Forelimb muscle (tissue), 1 donor: Measurements from ENCODE around the gene ADGRV1. TPM values are rescaled to one million over a fixed set of nuclear protein-coding genes. Genes with fewer than 3 reads are reported as not detected.
"Not testable (repeated sequence)": the region's sequence is repeated elsewhere in the genome, so short reads cannot be mapped to it uniquely, and the experiment has no call there.

Experiments
- DNase-seq: peaks from one replicate; pipeline ENCODE4 v3.0.0-alpha.2; 2013; ENCODE audit warnings: low read depth
- polyA plus RNA-seq: library from polyadenylated mRNA; unstranded; fragments of 120-200 nt; gene quantifications from one replicate; pipeline ENCODE4 v1.2.1, GENCODE V29; 2013; ENCODE audit not compliant: insufficient read length

Gene ADGRV1
- polyA plus RNA-seq, 1 donor: 0.92 TPM

DNA sequence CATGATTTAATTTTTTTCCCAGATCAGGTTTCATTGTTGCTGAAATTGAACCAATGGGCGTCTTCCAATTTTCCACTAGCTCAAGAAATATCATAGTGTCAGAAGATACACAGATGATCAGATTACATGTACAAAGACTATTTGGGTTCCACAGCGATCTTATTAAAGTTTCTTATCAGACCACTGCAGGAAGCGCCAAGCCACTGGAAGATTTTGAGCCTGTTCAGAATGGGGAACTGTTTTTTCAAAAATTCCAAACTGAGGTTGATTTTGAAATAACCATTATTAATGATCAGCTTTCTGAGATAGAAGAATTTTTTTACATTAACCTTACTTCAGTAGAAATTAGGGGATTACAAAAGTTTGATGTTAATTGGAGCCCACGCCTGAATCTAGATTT, 251.6 kb downstream of the ADGRV1 start:
- DNase-seq: no peak

DNA sequence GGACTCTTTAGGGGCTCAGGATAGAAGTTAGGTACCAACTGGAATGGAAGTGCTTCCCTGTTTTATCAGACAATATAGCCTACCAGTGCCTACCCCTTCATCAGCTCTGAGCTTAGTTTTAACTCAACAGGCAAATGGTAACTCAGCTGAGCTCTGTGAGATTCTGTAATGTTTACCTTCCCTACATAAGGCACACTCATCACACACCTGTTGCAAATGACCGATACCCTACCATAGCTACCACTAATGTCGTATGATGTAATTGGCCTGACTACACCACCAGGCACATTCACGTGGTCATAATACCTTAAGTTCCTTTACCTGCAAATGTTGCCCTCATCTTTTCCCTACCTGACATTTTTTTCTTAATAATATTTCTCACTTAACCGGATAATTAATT, 254.8 kb downstream of the ADGRV1 start:
- DNase-seq: no peak

DNA sequence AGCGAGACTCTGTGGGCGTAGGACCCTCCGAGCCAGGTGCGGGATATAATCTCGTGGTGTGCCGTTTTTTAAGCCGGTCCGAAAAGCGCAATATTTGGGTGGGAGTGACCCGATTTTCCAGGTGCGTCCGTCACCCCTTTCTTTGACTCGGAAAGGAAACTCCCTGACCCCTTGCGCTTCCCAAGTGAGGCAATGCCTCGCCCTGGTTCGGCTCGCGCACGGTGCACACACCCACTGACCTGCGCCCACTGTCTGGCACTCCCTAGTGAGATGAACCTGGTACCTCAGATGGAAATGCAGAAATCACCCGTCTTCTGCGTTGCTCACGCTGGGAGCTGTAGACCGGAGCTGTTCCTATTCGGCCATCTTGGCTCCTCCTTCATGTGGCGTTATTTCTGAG, 263.5 kb downstream of the ADGRV1 start:
- not testable (repeated sequence) for DNase-seq

DNA sequence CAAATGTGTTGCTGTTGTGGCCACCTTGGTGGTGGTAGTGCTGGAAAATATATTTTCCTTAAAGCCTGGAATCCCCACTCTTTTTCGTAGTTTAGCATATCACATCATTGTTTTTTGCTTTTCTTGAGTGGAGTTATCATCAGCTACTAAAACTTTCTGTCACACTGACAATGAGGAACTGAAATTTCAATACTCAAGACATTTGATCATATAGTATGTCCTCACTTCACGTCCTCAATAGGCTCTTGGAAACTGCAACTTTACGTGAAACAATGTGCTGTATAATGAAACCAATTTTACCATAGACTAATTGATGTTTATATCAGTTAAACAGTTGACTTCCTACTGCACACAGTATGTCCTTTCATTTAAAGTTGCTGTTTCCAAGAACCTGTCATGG, 265.8 kb downstream of the ADGRV1 start:
- no peak for DNase-seq

DNA sequence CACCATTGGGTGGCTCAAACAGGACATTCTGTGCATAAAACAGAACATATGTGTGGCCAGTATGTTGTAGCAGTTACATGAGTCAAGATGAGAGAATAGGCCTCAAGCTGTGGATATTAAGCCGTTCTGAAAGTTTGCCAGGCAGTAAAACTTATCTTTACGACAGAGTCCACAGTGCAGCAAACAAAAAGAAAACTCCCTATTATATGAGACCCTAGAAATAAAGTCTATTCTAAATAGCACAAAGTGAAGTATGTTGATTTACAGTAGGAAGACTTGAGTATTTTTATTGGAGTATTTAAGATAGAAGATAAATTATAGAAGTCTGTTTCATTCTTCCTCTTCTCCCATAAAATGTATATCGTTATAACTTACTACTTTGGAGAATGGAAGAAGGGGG, 271.5 kb downstream of the ADGRV1 start:
- no peak for DNase-seq

DNA sequence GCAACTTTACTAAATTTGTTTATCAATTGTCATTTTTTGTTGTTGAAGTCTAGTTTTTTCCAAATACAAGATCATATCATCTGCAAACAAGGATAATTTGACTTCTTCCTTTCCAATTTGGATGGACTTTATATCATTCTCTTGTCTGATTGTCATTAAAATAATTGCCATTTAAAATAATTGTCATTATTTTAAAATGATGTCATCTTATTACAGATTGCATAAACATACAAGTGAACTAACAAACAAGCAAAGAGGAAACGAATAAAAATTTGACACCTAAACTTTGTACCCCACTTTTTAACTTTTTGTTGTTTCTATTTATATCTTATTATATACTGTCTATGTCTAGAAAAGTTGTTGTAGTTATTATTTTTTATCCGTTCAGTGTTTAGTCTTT, 275.2 kb downstream of the ADGRV1 start:
- DNase-seq: no peak

DNA sequence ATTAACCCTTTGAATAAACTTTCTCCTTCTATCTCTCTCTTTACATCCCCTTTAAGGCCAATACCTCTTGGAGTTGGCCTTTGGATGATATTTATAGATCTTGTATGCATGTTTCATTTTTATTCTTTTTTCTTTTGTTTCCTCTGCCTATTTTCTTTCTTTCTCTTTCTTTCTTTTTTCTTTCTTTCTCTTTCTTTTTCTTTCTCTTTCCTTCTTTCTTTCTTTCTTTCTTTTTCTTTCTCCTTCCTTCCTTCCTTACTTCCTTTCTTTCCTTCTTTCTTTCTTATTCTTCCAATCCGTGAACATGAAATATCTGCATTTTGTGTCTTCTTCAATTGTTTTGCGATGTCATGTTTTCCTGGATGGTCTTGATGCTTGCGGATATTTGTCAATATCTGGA, 276.1 kb downstream of the ADGRV1 start:
- DNase-seq: no peak

DNA sequence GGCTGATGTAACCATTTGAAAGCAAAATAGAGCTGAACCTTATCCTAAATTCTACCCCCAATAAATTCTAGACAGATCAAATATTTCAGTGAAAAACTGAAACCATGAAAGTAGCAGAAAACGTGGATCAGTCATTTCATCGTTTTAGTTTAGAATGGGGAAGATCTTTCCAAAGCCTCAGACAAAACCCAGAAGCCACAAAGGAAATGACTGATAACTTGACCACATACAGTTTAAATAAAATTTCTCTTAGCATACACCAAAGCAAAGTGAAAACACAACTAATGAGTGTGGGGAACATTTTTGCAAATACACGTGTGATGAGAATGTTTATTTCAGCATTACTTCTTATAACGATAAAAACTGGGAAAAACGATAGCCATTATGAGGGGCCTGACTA, 284.8 kb downstream of the ADGRV1 start:
- no peak for DNase-seq

DNA sequence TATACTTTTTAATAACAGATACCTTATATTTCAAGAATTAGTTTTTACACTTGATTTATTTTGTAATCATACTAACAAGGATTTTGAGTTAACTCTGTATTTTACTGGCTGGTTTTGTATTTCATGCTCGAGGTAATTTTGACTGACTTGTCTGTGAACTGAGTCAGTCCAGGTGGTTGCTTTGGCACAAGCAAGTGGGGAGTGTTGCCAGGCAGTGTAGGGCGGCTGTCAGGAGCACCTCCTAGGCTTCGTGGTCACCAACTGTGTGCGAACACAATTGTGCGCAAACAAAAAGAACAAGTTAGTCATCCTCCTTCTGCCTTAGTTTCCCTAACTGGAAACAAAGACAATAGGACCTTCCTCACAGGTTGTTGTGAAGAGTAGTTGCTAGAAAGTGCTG, 286.3 kb downstream of the ADGRV1 start:
- DNase-seq: no peak

DNA sequence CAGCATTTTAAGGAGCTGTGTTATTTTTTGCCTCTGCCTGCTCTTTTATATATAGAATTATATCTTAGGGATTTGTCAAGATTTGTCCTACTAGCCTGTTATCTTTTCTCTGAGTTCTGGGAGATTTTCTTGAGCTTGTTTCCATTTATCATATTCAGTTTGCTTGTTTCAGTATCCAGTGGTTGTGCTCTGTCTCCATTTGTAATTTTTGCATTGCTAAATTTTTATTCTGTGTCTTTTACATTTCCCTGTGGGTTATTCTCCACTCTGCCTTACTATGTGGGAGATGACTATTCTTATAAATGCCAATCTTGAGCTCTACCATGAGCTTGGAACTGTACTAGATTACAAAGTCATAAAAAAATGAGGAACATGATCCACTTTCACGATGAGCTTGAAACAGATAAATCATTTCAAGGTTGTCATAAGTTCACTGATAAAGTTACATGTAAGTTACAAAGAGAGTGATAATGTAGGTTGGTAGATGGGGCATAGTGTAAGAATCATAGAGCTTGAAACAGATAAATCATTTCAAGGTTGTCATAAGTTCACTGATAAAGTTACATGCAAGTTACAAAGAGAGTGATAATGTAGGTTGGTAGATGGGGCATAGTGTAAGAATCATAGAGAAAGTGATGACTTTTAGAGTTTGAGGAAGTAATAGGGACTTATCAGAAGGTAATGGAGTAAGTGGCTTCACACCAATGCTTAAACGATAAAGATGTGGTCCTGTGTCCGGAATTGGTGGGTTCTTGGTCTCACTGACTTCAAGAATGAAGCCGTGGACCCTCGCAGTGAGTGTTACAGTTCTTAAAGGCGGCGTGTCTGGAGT, 287.3 kb downstream of the ADGRV1 start:
- DNase-seq: no peak

DNA sequence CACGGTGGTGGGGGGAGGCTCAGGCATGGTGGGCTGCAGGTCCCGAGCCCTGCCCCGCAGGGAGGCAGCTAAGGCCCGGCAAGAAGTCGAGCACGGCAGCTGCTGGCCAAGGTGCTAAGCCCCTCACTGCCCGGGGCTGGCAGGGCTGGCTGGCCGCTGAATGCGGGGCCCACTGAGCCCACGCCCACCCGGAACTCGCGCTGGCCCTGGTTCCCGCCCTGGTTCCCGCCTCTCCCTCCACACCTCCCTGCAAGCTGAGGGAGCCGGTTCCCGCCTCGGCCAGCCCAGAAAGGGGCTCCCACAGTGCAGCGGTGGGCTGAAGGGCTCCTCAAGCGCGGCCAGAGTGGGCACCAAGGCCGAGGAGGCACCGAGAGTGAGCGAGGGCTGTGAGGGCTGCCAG, 289.0 kb downstream of the ADGRV1 start:
- not testable (repeated sequence) for DNase-seq

DNA sequence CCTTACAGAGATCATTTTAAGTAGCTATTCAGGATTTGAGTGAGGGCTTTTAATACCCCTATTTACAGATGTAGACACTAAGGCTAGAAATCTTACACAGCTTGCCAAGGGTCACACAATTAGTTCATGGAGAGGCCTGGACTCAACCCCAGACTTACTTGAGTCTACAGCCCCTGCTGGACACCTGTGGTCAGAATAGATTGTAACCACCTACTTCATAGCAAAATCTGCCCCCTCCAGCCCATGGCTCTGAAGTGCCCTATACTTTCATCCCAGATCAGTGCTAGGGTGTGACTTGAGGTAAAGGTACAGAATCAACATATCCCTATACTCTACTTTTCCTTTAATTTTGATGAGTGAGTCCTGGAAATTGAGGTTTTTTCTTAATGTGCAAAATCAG, 291.3 kb downstream of the ADGRV1 start:
- DNase-seq: no peak

DNA sequence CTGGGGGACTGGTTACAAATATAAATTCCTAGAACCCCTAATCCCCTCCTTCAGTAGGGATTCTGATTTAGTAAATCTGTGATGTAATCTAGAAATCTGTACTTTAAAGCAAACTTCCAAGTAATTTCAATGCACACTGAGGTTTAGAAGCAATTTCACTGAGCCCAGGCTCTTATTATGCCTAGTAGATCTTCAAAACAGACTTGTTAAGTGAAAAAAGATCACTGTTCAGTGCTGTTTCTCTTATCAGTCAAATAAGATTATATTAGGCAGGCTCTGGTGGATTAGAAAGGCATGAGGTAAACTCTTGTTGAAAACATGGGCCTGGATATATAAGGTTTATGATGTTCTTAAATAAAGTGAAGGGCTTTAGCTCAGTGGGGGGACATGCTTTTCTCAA, 293.9 kb downstream of the ADGRV1 start:
- DNase-seq: no peak

DNA sequence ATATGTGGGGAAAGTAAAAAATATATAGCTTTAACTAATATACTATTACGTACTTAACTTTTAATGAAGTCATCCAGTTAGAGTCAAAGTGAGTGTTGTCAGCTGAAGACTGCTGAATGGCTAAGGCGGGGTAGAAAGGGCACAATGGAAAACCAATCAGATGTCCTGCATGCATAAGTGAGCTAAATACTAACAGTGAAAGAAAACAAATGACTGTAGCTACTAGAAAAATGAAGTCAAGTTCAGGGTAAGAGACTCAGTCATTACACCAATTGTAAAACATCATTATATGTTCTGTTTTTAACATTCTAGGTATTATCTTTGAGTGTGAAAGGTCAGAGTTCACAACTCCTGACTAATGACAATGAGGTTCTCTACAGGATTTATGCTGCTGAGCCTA, 295.2 kb downstream of the ADGRV1 start:
- DNase-seq: no peak

DNA sequence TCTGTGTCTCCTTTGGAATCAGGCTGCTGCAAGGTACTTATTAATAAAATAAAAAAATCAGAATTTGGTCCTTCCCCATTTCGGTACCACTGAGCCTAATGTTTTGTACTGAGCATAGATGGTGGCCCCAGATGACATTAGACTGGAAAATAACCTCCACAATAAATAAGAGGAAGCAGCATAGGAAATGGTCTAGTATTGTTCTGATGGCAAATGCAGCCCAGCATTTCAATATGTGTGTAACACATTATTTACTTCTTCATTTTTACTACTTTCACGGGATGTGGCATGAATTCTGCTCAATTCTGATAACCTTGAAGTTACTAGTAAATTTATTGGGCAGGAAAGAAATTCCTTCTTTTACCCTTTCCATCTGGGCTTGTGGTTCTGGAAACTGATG, 295.6 kb downstream of the ADGRV1 start:
- no peak for DNase-seq

DNA sequence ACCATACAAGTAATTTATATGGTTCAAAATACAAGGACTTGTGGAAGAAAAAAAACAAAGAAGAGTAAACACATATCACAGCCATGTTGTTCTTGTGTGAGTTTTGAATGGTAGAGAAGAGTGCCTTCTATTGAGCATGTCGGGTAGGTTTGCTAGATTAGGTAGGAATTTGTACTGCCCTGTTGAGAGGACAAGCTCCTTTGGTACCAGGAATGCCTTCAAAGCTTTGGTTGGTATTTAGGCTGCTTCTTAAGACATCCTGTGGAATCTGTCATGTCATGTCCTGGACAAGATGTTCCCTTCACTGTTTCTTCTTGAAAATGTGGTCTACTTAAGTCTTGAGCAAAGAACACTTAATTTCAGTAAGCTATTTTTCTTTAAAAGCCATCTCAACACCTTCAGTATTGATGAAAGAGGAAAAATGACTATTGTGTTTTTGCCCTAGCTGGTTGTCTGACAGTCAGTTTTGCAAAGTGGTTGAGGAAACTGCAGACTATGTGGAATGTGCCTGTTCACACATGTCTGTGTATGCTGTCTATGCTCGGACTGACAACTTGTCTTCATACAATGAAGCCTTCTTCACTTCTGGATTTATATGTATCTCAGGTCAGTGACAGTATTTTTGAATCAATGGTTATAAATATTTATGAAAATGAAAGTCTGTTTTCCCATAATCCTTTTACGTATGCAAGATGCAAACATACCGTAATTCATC, 296.9 kb downstream of the ADGRV1 start:
- DNase-seq: no peak

DNA sequence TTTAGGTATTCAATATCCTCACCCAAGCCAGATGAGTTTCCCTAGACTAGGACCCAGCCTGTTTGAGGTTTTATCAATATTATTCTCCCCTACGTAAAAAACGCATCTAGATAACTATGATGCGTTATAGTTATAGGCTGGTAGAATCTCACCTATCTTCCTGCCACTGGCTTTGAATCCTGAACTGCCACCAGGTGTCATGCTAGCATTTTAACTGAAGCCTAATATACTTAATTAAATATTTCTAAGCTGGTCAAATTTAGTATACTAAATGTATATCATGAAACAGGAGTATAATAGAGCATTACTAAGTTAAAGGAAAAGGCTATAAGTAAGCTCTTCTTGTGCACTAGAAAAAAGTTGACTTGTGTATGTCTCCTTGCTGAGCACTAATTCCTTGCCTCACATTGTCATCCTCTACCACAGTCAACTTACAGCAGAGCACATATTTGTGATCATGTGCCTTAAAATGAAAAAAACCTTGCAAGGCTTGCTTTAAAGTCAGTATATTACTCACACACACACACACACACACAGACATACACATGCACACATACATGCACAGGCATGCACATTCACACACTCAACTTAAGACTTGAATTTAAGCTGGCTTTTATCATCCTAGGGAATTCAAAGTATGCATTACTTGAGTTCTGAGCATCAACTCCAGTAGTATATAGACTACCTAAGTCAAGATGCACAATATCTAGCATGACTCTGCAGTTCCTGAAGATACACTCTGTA, 303.4 kb downstream of the ADGRV1 start:
- DNase-seq: no peak

DNA sequence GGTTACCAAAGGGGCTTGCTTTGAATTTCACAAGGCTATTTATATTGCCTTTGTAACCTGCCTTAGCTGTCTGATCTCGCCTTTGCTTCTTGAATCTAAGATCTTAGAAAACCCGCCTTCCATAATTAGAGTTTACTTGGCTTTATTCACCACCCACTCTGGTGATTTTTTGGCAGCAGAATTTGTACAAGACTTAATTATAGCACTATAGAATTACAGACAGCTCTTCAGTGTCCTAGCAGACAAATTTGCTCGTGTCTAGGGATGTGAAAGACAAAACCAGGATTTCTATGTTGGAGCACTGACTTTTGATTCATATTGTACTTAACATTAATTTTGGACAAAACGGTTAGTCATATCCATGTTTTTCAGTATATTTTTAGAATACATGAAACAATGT, 306.6 kb downstream of the ADGRV1 start:
- DNase-seq: no peak

DNA sequence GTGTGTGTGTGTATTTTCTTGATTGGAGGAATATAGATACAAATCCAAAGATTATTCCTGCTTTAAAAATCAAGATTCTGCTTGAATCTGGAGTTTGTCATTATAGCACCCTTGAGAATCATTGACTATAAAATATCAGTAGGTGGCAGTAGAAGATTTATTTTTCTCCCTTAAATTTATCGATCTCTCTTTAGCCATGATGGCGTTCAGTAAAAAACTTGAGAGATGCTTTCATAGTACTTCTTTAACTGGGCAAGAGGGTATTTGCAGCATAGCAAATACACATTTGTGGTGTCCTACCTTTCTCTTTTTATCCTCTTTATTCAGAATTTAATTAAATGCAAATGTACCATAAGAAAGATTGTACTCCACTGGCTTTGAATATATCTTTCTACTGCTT, 307.7 kb downstream of the ADGRV1 start:
- DNase-seq: no peak

DNA sequence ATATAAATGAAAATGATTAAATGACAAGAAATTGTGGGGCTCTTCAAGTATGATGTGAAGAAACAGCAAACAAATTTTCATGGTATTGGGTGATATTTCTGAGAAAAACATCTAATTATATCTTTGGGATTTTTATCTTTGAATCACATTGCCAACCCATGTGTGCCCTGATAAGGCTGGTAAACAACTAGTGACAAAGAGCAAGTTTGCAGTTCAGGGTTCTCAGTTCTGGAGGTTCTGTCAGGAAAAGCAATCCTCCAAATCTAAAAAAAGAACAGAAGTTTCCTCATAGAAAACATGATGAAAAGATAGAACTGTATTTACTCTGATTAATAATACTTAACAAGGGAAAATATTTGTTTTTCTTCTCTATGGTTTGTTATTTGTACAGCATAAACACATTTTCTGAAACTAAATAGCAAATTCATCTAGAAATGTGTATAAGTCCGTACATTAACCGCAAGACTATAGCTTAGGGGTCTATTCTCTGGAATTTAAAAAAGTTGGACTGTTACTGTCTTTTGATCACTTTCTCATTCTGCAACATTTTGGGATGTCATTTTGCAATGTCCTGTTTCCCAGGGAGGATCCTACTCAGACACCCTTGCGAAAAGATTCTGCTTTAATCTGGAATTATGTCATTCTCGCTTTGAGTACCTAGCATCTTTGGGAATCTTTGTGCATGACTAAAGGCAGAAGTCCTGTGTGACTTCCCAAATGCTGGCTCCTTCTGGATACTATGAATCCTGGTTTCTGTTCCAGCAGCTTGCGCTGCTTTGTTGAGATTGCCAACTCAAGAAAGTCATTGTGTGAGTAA, 308.5 kb downstream of the ADGRV1 start:
- peak; percentile 22 for DNase-seq

DNA sequence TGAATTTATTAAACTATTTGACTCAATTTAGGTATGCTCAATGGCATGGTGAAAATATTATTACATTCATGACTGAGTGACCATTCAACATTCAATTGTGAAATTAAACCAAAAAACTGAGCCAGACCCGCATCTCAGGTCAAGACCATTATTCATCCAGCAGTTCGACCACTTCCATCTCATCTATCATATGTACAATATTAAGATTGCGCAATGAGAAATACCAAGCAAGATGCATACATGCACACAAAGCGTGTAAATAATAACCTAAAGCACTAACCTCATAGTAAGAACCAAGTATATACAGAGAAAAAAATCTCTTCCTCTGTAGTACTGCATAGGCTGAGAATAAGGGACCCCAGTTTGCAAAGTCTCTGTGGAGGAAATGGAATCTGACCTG, 310.2 kb downstream of the ADGRV1 start:
- no peak for DNase-seq
